ENCODE data around the gene R3HDM4. TPM values are rescaled to one million over a fixed set of nuclear protein-coding genes. Genes with fewer than 3 reads are reported as not detected.

R3HDM4 gene
- polyA plus RNA-seq, 4 donors: 35.6 to 62.3 (median 53.4) TPM

DNA sequence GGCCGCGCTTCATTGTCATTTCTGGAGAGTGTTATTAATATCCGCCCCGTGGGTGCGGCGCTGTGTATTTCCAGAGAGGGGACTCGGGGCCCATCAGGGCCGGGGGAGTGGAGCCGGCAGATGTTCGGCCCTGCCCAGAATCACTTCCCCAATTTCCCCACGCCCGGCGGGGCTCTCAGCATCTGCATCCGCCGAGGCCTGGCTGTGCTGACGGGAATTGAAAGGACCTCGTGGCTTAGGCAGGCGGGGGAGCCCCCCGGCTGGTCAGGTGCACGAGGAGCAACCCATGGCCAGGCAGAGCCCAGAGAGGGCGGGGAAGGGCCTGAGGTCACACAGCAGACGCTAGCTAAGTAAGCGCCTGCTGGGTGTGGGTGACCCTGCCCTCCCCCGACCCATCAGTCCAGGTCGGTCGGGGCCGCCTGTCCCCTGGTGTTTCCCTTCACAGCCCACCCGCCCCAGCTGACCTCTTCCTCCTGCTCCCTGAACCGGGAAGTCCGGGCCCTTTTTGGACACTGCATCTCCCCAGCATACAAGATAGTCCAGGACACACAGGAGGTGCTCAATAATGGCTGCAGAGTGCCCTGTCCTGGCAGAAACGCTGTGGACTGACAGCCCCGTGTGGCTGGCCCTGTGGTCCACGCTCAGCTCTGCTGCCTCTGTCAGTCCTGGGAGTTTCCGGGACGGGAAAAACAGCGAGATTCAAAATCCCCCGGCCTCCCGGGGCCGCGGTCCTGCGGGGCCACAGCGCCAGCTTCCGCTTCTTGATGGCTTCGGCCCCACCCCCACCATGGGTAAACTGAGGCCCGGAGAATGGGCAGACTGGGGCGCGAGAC is 34.9 kb upstream of the R3HDM4 start:
- DNase-seq (ENCODE audit: low read depth in 4 of 4, low spot score in 2 of 4): no peak

DNA sequence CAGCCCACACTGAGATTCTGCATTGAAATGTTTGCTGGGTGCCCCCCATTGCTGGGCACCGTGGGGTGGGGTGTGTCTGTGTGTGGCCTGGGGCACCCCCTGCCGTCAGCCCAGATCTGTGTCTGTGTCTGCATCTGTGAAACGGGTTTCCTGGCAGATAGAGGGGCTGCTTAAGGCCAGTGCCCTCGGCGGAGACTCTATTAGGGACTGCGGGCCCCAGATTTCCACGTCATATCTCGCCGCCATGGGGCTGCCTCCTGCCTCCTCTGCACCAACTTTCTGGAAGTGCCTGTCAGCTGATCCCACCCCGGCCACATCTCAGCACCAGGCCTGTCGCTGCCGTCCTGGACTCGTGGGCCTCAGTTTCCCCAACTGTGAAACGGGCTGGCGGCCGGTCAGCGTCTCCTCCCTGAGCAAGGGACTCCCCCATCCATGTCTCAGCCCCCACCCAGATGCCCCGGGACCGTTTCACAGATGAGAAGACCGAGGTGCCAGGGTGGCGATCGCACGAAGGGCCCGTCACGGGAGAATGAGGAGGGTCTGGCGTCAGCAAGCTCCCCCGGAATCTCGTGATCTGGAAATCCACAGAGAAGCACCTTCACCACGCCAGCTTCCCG is 34.2 kb upstream of the R3HDM4 start:
- DNase-seq (ENCODE audit: low read depth in 4 of 4, low spot score in 2 of 4): no peak

- no peak for DNase-seq (ENCODE audit: low read depth in 4 of 4, low spot score in 2 of 4)
These were observed 32.6 kb upstream of the R3HDM4 start for GRCh38 chr19:945401-946252.

DNA sequence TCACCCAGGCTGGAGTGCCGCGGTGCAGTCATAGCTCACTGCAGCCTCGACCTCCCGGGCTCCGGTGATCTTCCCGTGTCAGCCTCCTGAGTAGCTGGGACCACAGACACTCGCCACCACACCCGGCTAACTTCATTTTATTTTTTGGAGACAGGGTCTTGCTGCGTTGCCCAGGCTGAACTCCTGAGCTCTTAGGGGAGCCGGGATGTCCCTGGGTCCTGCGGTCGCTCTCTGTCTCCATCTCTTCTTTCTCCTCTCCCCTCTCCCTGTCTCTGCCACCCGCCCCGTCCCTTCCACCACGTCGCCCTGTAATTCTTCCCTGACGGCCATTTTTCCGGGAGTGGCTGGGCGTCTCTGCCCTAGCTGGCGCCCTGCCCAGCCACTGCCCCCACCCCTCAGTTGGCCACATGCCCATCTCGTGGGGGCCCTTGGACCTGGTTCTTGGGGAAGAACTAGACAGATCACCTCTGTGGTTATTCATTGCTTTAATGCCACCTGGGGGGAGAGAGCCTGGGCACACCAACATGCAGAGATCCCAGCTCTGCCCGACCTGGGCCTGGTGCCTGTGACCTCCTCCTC is 31.7 kb upstream of the R3HDM4 start:
- no peak for DNase-seq (ENCODE audit: low read depth in 4 of 4, low spot score in 2 of 4)

DNA sequence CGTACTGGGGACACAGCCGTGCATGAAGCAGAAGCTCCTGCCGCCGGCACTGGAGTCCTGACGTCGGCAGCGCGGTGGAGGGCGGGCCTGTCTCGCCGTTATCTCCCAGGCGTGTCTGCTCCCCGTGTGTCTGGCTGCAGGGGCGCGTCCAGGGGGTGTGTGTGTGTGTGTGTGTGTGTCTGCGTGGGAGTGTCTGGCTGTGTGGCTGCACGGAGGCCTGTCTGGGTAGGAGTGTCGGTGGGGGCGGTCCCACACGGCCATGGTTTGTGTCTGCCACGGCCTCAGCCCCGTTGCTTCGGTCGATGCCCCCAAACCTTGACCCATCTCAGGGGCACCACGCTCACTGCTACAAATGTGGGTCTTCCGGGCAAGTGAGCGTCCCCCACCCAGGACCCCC is 31.1 kb upstream of the R3HDM4 start:
- DNase-seq (ENCODE audit: low read depth in 4 of 4, low spot score in 2 of 4): no peak

- no peak for DNase-seq (ENCODE audit: low read depth in 4 of 4, low spot score in 2 of 4)
These were observed 30.6 kb upstream of the R3HDM4 start for GRCh38 chr19:943551-944170.

- DNase-seq (ENCODE audit: low read depth in 4 of 4, low spot score in 2 of 4): no peak
These were observed 29.2 kb upstream of the R3HDM4 start for GRCh38 chr19:942133-942645.

DNA sequence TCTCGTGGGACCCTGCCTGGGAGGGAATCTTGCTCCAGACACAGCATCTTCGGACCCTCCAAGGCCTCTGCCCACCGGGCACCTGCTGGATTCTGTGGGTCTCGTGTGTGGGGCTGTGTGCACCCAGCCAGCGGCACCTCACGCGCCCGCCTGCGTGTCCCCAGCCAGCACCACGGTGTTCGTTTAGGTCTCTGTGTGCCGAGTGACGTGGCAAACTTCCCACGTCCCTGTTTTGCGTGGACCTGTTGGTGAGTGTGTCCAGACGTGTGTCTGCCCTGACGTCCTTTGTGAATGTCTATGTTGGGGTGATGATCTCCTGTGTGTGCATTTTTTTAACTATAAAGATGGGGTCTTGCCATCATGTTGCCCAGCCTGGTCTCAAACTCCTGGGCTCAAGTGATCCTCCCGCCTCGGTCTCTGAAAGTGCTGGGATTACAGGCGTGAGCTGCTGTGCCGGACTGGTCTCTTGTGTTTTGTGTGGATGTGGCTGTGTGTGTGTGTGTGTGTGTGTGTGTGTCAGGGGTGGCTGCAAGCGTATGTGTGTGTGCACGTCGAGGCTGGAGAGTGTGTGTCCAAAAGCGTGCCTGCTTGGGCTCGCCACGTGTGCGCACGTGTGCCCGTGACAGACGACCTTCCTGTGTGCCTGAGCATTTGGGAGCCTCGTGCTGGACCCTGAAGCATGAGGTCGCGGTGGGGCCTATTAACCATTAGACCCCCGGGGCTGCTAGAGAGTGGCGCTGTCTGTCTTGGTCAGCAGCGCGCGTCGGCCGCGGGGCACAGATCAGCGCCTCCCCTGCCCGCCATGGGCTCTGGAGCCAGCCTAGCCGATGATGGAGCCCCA is 28.5 kb upstream of the R3HDM4 start:
- DNase-seq (ENCODE audit: low read depth in 4 of 4, low spot score in 2 of 4): no peak

DNA sequence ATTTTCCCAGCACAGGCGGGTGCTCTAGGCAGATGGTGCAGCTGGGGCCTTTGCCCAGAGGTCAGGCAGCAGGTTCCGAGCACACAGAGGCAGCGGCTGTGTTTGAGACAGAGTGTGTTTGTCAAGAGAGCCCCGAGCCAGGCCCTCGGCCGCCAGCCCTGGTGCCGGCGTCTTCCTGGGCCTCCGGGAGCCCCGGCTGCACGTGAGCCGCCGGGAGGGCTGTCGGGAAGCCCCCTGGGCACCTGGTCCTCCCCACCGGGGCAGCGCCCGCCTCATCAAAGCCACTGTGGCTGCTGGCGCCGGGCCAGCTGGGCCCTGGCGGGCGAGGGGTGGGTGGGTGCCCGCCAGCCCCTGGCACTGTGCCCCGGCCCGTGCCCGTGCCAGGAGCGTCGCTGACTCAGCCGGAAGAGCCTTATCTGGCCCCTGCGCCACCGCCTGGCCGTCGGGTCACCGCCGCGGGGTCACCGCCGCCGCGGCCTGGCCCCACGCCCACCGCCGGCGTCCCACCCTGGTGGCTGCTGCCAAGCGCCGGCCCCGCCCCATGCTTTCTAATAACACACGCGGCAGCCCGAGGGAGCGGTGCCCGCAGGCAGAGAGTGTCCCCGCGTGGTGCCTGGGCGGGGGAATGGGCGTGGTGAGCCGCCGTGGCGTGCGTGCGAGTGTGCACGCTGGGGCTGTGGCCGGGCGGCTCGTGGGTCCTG is 27.7 kb upstream of the R3HDM4 start:
- DNase-seq (ENCODE audit: low read depth in 4 of 4, low spot score in 2 of 4): no peak

GRCh38 chr19:939922-940321 is 26.9 kb upstream of the R3HDM4 start:
- DNase-seq (ENCODE audit: low read depth in 4 of 4, low spot score in 2 of 4): no peak

DNA sequence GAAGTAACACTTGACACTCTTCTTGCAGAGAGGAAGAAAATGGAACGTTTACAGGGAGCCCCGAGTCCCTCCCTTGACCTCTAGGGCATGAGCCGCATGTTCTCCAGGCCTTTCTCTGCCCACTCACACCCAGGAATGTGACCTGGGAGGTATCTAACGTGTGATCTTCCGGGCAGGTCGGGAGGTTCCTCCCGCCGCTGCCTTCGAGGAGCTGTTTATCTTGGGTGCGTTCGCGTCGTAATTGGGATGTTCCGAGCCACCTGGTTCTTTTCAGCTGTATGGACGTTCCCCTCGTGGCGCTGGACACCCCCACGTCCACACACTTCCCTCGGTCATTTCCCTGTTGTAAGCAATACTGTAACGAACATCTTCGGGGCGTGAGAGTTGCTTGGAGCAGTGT is 26.4 kb upstream of the R3HDM4 start:
- no peak for DNase-seq (ENCODE audit: low read depth in 4 of 4, low spot score in 2 of 4)

GRCh38 chr19:938233-938923 is 25.4 kb upstream of the R3HDM4 start:
- DNase-seq (ENCODE audit: low read depth in 4 of 4, low spot score in 2 of 4): no peak

DNA sequence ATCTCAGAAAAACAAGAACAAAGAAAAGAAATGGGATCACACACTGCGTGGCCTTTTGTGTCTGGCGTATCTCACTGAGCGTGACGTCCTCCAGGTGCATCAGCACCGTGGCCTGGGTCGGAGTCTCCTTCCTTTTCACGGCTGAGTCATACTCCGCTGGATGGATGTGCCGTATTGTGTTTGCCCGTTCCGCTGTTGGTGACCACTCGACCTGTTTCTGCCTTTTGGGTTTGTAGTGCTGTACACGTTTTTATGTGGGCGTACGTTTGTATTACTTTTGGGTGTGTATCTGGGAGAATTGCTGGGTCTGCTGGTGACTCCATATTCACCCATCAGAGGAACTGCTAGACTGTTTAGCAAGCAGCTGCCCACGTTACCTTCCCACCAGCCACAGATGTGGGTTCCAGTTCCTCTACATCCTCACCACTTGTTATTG is 24.3 kb upstream of the R3HDM4 start:
- DNase-seq (ENCODE audit: low read depth in 4 of 4, low spot score in 2 of 4): no peak

DNA sequence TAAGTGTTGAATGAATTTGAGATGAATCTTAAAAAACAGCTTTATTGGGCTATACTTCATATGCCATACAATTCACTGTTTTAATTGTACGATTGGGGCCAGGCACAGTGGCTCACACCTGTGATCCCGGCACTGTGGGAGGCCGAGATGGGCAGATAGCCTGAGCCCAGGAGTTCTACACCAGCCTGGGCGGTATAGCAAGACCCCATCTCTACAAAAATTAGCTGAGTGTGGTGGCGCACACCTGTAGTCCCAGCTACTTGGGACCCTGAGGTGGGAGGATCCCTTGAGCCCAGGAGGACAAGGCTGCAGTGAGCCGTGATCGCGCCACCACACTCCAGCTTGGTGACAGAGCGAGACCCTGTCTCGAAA is 23.1 kb upstream of the R3HDM4 start:
- no peak for DNase-seq (ENCODE audit: low read depth in 4 of 4, low spot score in 2 of 4)

DNA sequence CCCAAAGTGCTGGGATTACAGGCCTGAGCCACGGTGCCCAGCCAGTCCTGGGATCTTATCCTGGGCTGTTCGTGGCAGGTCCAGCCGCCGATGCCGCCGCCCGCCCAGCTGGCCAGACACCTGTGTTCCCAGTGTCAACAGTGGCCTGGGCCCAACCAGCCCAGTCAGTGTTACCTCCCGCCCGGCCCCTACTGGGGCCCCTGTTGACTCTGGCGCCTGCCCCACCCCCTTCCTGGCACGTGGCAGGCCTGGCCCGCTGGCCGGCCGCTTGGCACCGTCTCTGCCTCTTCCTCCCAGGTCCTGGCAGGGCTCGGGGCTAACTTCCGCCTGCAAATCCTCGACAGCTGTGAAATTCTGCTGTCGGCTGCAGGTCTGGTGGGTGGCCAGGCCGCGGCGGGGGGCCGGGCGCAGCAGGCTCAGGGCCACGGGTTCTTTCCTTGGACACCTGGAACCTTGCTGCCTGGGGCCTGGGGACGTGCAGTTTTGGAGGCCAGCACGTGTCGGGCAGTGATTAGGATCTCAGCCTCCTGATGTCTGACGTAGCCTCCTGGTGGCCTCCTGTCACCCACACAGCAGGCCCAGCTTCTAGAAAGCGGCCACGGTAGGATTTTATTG is 22.0 kb upstream of the R3HDM4 start:
- DNase-seq (ENCODE audit: low read depth in 4 of 4, low spot score in 2 of 4): no peak

GRCh38 chr19:934197-934840 is 21.3 kb upstream of the R3HDM4 start:
- no peak for DNase-seq (ENCODE audit: low read depth in 4 of 4, low spot score in 2 of 4)

DNA sequence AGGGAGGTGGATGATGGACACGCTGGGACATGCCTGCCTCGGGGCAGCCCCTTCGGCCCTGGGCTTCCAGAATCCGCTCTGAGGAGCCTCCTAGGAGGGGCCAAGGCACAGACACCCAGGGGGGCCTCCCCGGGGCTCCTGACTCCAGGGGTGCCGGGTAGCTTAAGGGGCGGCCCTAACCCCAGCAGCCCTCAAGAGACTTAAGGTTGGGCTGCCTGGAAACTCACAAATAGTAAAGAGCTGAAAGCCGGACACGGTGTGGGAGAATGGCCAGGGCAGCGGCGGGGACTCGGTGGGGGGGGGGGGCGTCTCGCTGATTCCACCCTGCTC is 20.5 kb upstream of the R3HDM4 start:
- DNase-seq (ENCODE audit: low read depth in 4 of 4, low spot score in 2 of 4): no peak
